ENCODE data around the gene PDX1.

PDX1 gene

GRCh38 chr13:27919934-27920676 is at the start of gene PDX1:
Gene PDX1 (plus strand): TSS chr13:27920000. CDS start chr13:27920139, 139 bp downstream.
- no peak for TF ChIP-seq CTCF (IDR thresholded peaks at IDR 0.05; ENCODE audit: insufficient read depth, missing control alignments)
- no peak for DNase-seq (ENCODE audit: insufficient read length, low spot score)
- no peak for FAIRE-seq

GRCh38 chr13:27878274-27878673 is 41.5 kb upstream of the PDX1 start:
- TF ChIP-seq CTCF (IDR thresholded peaks at IDR 0.05; ENCODE audit: insufficient read depth, missing control alignments): no peak
- DNase-seq (ENCODE audit: insufficient read length, low spot score): no peak
- FAIRE-seq: no peak

GRCh38 chr13:27889471-27889870 is 30.3 kb upstream of the PDX1 start:
- no peak for FAIRE-seq
- DNase-seq (ENCODE audit: insufficient read length, low spot score): no peak
- TF ChIP-seq CTCF (IDR thresholded peaks at IDR 0.05; ENCODE audit: insufficient read depth, missing control alignments): no peak

GRCh38 chr13:27896726-27897125 is 23.1 kb upstream of the PDX1 start:
- FAIRE-seq (no peak), DNase-seq (ENCODE audit: insufficient read length, low spot score) (no peak)
- no peak for TF ChIP-seq CTCF (IDR thresholded peaks at IDR 0.05; ENCODE audit: insufficient read depth, missing control alignments)

GRCh38 chr13:27904719-27905118 is 15.1 kb upstream of the PDX1 start:
- no peak for TF ChIP-seq CTCF (IDR thresholded peaks at IDR 0.05; ENCODE audit: insufficient read depth, missing control alignments)
- no peak for FAIRE-seq
- DNase-seq (ENCODE audit: insufficient read length, low spot score): no peak

- TF ChIP-seq CTCF (IDR thresholded peaks at IDR 0.05; ENCODE audit: insufficient read depth, missing control alignments): no peak
- no peak for FAIRE-seq
- DNase-seq (ENCODE audit: insufficient read length, low spot score): no peak
Measured at GRCh38 chr13:27905650-27906049, 14.2 kb upstream of the PDX1 start.

GRCh38 chr13:27907121-27907787 is 12.5 kb upstream of the PDX1 start:
- DNase-seq (ENCODE audit: insufficient read length, low spot score) (no peak), FAIRE-seq (no peak)
- no peak for TF ChIP-seq CTCF (IDR thresholded peaks at IDR 0.05; ENCODE audit: insufficient read depth, missing control alignments)

Data from D721Med (cell line).